Activated naive CD4-positive, alpha-beta T cell treated with anti-CD3 and anti-CD28 coated beads for 36 hours (primary cell): ENCODE measurements around the gene FUT8. TPM values are rescaled to one million over a fixed set of nuclear protein-coding genes. Genes with fewer than 3 reads are reported as not detected.

ENCODE experiments used
- CTCF ChIA-PET: fragments of 350-600 bp; sonication (Branson Sonifier 250); formaldehyde crosslinking; loops from one replicate; lab custom pipeline; 2021; ENCODE audit warnings: antibody characterized with exemption; lab: Charles Lee
- DNase-seq: peaks from one replicate; pipeline ENCODE4 v3.0.0-alpha.2; 2020
- H3K27ac Mint-ChIP-seq: one replicate; pipeline ENCODE4 v1.8.0; 2021; ENCODE audit warnings: mild to moderate bottlenecking, mixed read lengths
- H3K27me3 Mint-ChIP-seq: one replicate; pipeline ENCODE4 v1.8.0; 2021; ENCODE audit warnings: low read depth, mixed read lengths
- H3K36me3 Mint-ChIP-seq: one replicate; pipeline ENCODE4 v1.8.0; 2021; ENCODE audit warnings: low read depth, mixed read lengths
- H3K4me1 Mint-ChIP-seq: one replicate; pipeline ENCODE4 v1.8.0; 2021; ENCODE audit warnings: low read depth, mixed read lengths
- H3K4me3 Mint-ChIP-seq: one replicate; pipeline ENCODE4 v1.8.0; 2021; ENCODE audit warnings: mild to moderate bottlenecking, moderate library complexity, mixed read lengths
- H3K9me3 Mint-ChIP-seq: one replicate; pipeline ENCODE4 v1.8.0; 2021; ENCODE audit warnings: mixed read lengths
- intact Hi-C: fragments of 100-400 bp; cut with micrococcal nuclease; formaldehyde crosslinking; loops from one replicate; pipeline ENCODE4 v1.15.1; 2023
- total RNA-seq, 2 experiments: library from RNA; stranded (reverse); gene quantifications; one replicate each; pipeline ENCODE4 v1.2.3, GENCODE V29; 2021

The FUT8 gene
- 10 to 100 TPM; 34.6 to 38.7 TPM for total RNA-seq

- CTCF ChIA-PET = interaction anchor here (0.6 to 3.3 kb wide), 22 partner anchors 10 to 547 kb away, joined by 3 to 21 read pairs (median 4); no protein-coding TSS in a partner anchor
- Mint-ChIP-seq H3K4me1 (peaks cover 32% of the 10 kb centered on the region), H3K4me3 (peak within 1 kb of the TSS; percentile 92), H3K9me3 (no peaks in the 10 kb centered on the region), H3K27ac (peak within 1 kb of the TSS; percentile 95), H3K36me3 (no peaks in the 10 kb centered on the region), H3K27me3 (no peaks in the 10 kb centered on the region)
- intact Hi-C loops = loop anchor here (1.0 to 2.0 kb wide), 7 partner anchors 109 to 983 kb away; partner anchors contain the start of genes FNTB and MAX
- DNase-seq = peak; percentile 94
Observed at GRCh38 chr14:65412032-65412846, at the start of gene FUT8. FUT8 (plus strand) TSS chr14:65412730; CDS start chr14:65561564, 148,834 bp downstream.

DNA sequence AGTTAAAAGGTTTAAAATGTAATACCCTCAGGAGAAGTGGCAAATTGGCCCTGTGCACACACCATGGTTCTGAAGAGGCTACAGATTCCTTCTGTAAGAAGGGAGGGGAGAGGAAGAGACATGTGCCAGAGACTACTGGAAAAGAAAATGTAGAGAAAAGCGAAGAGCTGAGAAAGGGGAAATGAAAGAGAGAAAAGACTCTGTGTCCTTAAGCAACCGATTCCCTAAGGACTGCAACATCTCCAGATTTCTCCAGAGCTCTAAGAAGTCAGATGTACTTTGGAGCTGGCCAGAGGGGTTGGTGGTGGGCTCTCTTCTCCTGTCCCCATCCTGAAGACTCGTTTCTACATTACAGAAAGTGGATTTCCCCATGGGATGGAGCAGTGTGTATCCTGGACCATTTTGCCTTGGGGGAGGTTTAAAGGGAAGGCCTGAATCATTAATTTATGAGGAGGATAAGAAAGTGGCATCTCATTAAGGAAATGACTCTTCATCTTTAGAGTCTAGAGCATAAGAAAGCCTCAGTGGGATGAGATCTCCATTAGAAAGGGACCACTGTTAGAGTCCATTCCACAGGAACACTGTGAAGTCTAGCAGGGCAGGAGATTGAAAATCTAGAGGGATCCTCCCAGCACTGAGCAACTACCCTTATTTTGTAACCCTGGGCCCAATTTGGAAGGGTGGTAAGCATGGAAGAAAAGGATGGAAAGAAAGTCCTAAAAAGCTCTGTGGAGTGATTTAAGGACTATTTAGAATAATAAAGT lies 45.5 kb upstream of the FUT8 start:
- Mint-ChIP-seq H3K27ac (no peak overlapping the region), H3K4me3 (no peak overlapping the region), H3K27me3 (no peaks in the 10 kb centered on the region), H3K4me1 (peaks cover 23% of the 10 kb centered on the region), H3K9me3 (no peaks in the 10 kb centered on the region), H3K36me3 (no peaks in the 10 kb centered on the region)
- DNase-seq = no peak
- CTCF ChIA-PET = no interaction called here
- intact Hi-C loops = no loop called here

DNA sequence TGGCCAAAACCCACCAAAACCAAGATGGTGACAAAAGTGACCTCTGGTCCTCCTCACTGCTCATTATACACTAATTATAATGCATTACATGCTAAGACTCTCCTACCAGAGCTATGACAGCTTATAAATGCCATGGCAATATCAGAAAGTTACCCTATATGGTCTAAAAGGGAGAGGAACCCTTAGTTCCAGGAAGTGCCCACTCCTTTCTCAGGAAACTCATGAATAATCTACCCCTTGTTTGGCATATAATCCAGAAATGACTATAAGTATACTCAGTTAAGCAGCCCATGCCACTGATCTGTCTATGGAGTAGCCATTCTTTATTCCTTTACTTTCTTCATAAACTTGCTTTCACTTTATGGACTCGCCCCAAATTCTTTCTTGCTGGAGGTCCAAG lies 43.0 kb upstream of the FUT8 start:
- peaks cover 32% of the 10 kb centered on the region for H3K4me1 Mint-ChIP-seq
- no peaks in the 10 kb centered on the region for H3K9me3 Mint-ChIP-seq
- no peak overlapping the region for H3K27ac Mint-ChIP-seq
- peaks cover 4% of the 10 kb centered on the region for H3K36me3 Mint-ChIP-seq
- CTCF ChIA-PET = no interaction called here
- H3K27me3 Mint-ChIP-seq = no peaks in the 10 kb centered on the region
- intact Hi-C loops = no loop called here
- no peak for DNase-seq
- H3K4me3 Mint-ChIP-seq = no peak overlapping the region

GRCh38 chr14:65370801-65371248 lies 41.7 kb upstream of the FUT8 start:
- H3K4me3 Mint-ChIP-seq = no peak overlapping the region
- intact Hi-C loops = no loop called here
- peaks cover 6% of the 10 kb centered on the region for H3K36me3 Mint-ChIP-seq
- no peaks in the 10 kb centered on the region for H3K27me3 Mint-ChIP-seq
- no peak overlapping the region for H3K27ac Mint-ChIP-seq
- H3K9me3 Mint-ChIP-seq = no peaks in the 10 kb centered on the region
- CTCF ChIA-PET = no interaction called here
- H3K4me1 Mint-ChIP-seq = peaks cover 32% of the 10 kb centered on the region
- no peak for DNase-seq

DNA sequence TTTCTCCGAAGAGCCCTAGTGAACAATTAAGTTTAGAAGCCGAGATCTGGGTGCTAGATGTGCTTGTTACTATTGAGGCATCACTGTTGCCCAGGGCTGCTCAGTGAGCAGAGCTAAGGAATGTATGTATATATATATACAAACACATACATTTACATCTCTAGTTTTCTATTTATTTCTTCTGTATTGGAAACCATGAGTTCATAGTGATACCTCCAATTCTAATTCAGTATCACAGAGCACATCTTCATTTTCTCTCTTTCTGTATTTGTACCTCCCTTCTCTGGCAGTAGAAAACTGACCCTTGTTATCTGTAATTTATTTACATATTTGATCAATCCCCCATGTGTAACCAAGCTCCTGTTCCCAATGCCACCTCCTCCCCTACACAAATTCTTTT lies 40.7 kb upstream of the FUT8 start:
- intact Hi-C loops = loop anchor here (2.0 kb wide), 1 partner anchor 15 kb away; no protein-coding TSS in a partner anchor
- peaks cover 32% of the 10 kb centered on the region for H3K4me1 Mint-ChIP-seq
- no peak overlapping the region for H3K27ac Mint-ChIP-seq
- H3K9me3 Mint-ChIP-seq = no peaks in the 10 kb centered on the region
- no peaks in the 10 kb centered on the region for H3K27me3 Mint-ChIP-seq
- CTCF ChIA-PET = interaction anchor here (0.6 to 0.7 kb wide), 2 partner anchors 48 to 122 kb away, joined by 3 read pairs; no protein-coding TSS in a partner anchor
- no peak overlapping the region for H3K4me3 Mint-ChIP-seq
- no peak for DNase-seq
- peaks cover 6% of the 10 kb centered on the region for H3K36me3 Mint-ChIP-seq

DNA sequence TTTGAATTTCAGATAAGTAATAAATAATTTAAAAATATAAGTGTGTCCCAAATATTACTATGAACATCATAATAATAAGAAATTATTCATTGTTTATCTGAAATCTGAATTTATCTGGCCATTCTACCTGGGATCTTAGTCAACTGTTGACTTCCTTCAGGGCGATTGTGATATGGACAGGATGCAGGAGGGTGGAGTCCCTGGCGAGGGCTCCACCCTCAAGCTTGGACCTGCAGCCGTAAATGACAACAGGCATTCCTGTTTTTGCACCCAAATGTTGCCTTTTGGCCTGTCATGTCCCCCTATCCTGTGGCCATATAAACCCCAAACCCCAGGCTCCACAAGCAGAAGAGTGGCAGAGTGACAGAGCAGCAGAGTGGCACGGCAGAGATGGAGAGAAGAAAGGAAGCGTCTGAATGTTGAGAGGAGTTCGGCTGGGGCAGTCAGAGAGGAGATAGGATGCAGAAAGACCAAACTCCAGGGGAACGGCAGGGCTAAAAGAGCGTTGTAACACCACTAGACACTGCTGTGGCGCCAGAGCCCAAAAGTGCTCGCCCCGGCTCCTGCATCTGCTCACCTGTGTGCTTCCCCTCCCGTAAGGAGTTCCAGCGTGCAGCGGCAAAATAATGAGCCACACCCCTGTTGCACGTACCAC lies 39.4 kb upstream of the FUT8 start:
- intact Hi-C loops = loop anchor here (2.0 kb wide), 1 partner anchor 14 kb away; no protein-coding TSS in a partner anchor
- no peak for DNase-seq
- Mint-ChIP-seq H3K9me3 (no peaks in the 10 kb centered on the region), H3K4me1 (peaks cover 32% of the 10 kb centered on the region), H3K27ac (no peak overlapping the region), H3K4me3 (peak overlapping the region; percentile 7), H3K27me3 (no peaks in the 10 kb centered on the region), H3K36me3 (peaks cover 6% of the 10 kb centered on the region)
- CTCF ChIA-PET = interaction anchor here (0.8 to 1.2 kb wide), 2 partner anchors 8 to 42 kb away, joined by 3 read pairs; no protein-coding TSS in a partner anchor

DNA sequence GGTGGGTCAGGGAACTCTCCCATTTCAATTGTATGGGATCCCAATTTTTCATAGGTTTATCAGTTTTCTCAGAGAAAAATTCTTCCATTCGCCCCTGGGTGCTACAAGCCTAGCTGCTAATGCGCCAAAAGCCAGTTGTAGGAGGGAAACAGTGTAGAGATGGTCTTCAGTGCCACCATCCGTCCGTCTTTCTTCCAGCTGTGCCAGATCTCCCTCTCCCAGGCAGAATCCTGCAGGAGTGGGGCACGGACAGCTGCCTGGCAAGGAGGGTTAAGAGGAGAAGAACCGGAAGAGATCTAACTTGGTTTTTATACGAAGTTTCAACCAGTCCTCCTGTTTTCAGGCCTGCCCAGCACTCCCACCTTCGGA lies 38.9 kb upstream of the FUT8 start:
- Mint-ChIP-seq H3K27ac (no peak overlapping the region), H3K4me3 (no peak overlapping the region)

GRCh38 chr14:65377576-65377975 lies 35.0 kb upstream of the FUT8 start:
- Mint-ChIP-seq H3K4me1 (peaks cover 7% of the 10 kb centered on the region), H3K27me3 (no peaks in the 10 kb centered on the region), H3K4me3 (no peak overlapping the region), H3K27ac (no peak overlapping the region), H3K9me3 (peaks cover 9% of the 10 kb centered on the region), H3K36me3 (peaks cover 14% of the 10 kb centered on the region)
- intact Hi-C loops = no loop called here
- CTCF ChIA-PET = interaction anchor here (0.6 to 0.8 kb wide), 3 partner anchors 13 to 99 kb away, joined by 3 read pairs; no protein-coding TSS in a partner anchor
- DNase-seq = no peak

More for the DNA sequence above, 38.9 kb upstream of the FUT8 start:
- Mint-ChIP-seq H3K9me3 (no peaks in the 10 kb centered on the region), H3K4me1 (peaks cover 32% of the 10 kb centered on the region), H3K36me3 (peaks cover 6% of the 10 kb centered on the region), H3K27me3 (no peaks in the 10 kb centered on the region)
- CTCF ChIA-PET = interaction anchor here (0.8 to 1.2 kb wide), 2 partner anchors 8 to 42 kb away, joined by 3 read pairs; no protein-coding TSS in a partner anchor
- intact Hi-C loops = loop anchor here (2.0 kb wide), 1 partner anchor 13 kb away; no protein-coding TSS in a partner anchor
- no peak for DNase-seq

DNA sequence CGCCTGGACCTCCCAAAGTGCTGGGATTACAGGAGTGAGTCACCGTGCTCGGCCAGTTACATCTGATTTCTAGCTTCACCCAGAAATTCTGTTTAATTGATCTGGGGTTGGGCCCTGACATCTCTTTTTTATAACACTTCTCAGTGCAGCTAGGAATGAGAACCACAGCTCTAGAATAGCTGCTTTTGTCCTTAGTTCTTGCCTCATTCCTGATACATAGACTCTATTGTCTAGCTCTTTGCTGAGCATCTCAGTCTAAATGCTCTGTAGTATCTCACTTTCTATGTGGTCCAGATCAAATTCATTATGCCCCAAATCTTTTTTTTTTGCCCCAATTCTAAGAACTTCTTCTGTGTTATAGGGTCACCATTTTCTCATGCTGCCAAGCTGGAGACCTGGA lies 29.9 kb upstream of the FUT8 start:
- H3K27me3 Mint-ChIP-seq = no peaks in the 10 kb centered on the region
- no peaks in the 10 kb centered on the region for H3K4me1 Mint-ChIP-seq
- peaks cover 8% of the 10 kb centered on the region for H3K36me3 Mint-ChIP-seq
- H3K27ac Mint-ChIP-seq = no peak overlapping the region
- DNase-seq = no peak
- intact Hi-C loops = no loop called here
- CTCF ChIA-PET = interaction anchor here (0.6 kb wide), 1 partner anchor 39 kb away, joined by 4 read pairs; no protein-coding TSS in a partner anchor
- peaks cover 9% of the 10 kb centered on the region for H3K9me3 Mint-ChIP-seq
- no peak overlapping the region for H3K4me3 Mint-ChIP-seq

DNA sequence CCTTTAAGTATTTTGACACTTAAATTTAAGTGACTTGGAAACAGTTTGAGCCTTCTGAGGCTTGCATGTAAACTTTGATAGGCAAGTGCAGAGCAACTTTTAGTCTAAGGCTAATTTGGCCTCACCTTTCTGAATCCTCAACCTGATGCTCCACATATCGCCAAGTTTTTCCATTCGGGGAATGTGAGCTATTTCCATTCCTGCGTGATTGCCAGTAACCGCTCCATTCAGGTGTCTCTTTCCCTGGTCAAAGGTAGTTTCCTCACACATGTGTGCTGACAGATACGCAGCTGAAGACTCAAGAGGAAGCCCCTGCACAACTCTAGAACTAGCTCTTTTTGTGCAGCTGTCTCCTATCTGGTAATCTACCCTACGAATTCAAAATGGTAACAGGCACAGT lies 25.4 kb upstream of the FUT8 start:
- Mint-ChIP-seq H3K27me3 (no peaks in the 10 kb centered on the region), H3K27ac (no peak overlapping the region), H3K9me3 (no peaks in the 10 kb centered on the region), H3K4me1 (no peaks in the 10 kb centered on the region), H3K4me3 (no peak overlapping the region), H3K36me3 (no peaks in the 10 kb centered on the region)
- CTCF ChIA-PET = interaction anchor here (0.6 kb wide), 1 partner anchor 143 kb away, joined by 3 read pairs; no protein-coding TSS in a partner anchor
- no peak for DNase-seq
- intact Hi-C loops = loop anchor here (2.0 kb wide), 1 partner anchor 14 kb away; no protein-coding TSS in a partner anchor

DNA sequence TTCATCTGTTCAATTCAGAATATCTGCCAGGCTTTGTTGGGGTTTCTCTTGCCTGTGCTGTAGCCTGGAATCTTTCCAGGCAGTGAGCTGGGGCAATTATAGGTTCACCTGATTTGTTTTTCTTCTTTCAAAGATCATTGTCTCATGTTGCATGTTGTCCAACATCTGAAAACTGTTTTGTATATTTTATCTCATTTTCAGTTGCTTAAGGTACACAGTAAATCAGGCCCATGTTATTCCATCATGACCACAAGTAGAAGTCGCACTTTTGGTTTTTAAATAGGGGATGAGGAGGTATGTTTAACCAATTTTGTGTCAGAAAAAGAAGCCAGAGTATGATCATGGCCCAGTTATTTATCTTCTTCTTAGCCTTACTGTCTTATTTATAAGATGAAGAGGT lies 24.9 kb upstream of the FUT8 start:
- no peaks in the 10 kb centered on the region for H3K4me1 Mint-ChIP-seq
- no peaks in the 10 kb centered on the region for H3K27me3 Mint-ChIP-seq
- CTCF ChIA-PET = no interaction called here
- no peaks in the 10 kb centered on the region for H3K36me3 Mint-ChIP-seq
- intact Hi-C loops = loop anchor here (2.0 kb wide), 1 partner anchor 15 kb away; no protein-coding TSS in a partner anchor
- DNase-seq = no peak
- no peak overlapping the region for H3K27ac Mint-ChIP-seq
- no peaks in the 10 kb centered on the region for H3K9me3 Mint-ChIP-seq
- no peak overlapping the region for H3K4me3 Mint-ChIP-seq
